ENCODE measurements around the gene TFG. TPM values are rescaled to one million over a fixed set of nuclear protein-coding genes. Genes with fewer than 3 reads are reported as not detected.
"Not testable (repeated sequence)": the region's sequence is repeated elsewhere in the genome, so short reads cannot be mapped to it uniquely, and the experiment has no call there.

Gene TFG
- total RNA-seq, 1 experiment from 2014 or later = 138 TPM

DNA sequence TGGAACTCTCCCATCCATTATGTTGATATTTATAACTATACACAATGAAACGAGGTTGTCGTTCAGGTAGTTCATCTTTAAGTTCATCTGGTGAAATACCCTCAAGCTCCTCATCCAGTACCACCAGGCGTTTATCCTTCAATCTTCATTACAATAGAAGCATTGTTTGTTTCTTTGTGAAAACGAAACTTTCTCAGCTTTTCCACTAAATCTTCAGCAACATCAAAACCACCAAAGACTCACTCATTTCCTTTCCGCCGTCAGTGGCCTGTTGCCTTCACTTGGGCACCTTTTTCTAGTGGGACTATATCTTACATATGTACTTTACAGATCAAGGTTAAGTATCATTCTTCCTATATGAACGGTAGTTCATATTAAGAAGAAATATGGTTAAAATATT is 44.1 kb upstream of the TFG start:
- no peaks in the 10 kb centered on the region for H3K9me3 Mint-ChIP-seq (ENCODE audit: unreplicated experiment)
- H3K36me3 Mint-ChIP-seq (ENCODE audit: insufficient read depth, unreplicated experiment) = no peaks in the 10 kb centered on the region
- H3K9me3 ChIP-seq = peaks cover 4% of the 10 kb centered on the region; the same call in 1 of the 2 replicates
- H3K4me3 Mint-ChIP-seq (ENCODE audit: unreplicated experiment) = no peak overlapping the region
- H3K4me3 ChIP-seq (ENCODE audit: low read depth, low read length) = no peak overlapping the region
- H3K27ac Mint-ChIP-seq (ENCODE audit: unreplicated experiment) = no peak overlapping the region
- H3K4me1 ChIP-seq = no peaks in the 10 kb centered on the region
- H3K27me3 Mint-ChIP-seq (ENCODE audit: insufficient read depth, unreplicated experiment) = no peaks in the 10 kb centered on the region
- ChIA-PET CTCF (no interaction called here), POLR2A (no interaction called here)
- BruUV-seq (replicated peaks) = no TSS peak
- intact Hi-C loops (cut with micrococcal nuclease; ENCODE audit: unreplicated experiment) = no loop called here
- TF ChIP-seq, protein P1, sequence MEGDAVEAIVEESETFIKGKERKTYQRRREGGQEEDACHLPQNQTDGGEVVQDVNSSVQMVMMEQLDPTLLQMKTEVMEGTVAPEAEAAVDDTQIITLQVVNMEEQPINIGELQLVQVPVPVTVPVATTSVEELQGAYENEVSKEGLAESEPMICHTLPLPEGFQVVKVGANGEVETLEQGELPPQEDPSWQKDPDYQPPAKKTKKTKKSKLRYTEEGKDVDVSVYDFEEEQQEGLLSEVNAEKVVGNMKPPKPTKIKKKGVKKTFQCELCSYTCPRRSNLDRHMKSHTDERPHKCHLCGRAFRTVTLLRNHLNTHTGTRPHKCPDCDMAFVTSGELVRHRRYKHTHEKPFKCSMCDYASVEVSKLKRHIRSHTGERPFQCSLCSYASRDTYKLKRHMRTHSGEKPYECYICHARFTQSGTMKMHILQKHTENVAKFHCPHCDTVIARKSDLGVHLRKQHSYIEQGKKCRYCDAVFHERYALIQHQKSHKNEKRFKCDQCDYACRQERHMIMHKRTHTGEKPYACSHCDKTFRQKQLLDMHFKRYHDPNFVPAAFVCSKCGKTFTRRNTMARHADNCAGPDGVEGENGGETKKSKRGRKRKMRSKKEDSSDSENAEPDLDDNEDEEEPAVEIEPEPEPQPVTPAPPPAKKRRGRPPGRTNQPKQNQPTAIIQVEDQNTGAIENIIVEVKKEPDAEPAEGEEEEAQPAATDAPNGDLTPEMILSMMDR (IDR thresholded peaks at IDR 0.05; ENCODE audit: insufficient read depth in 1 of 2, low read depth in 1 of 2, low read length in 1 of 2, severe bottlenecking in 1 of 2, unreplicated experiment in 1 of 2) = no peak
- no peaks in the 10 kb centered on the region for H3K36me3 ChIP-seq (ENCODE audit: control insufficient read depth, insufficient read depth, low read length)
- DNase-seq = no peak
- H3K27me3 ChIP-seq (replicated peaks; ENCODE audit: control insufficient read depth, insufficient read depth, low read length) = no peaks in the 10 kb centered on the region
- no peaks in the 10 kb centered on the region for H3K4me1 Mint-ChIP-seq (ENCODE audit: low read depth, unreplicated experiment)

DNA sequence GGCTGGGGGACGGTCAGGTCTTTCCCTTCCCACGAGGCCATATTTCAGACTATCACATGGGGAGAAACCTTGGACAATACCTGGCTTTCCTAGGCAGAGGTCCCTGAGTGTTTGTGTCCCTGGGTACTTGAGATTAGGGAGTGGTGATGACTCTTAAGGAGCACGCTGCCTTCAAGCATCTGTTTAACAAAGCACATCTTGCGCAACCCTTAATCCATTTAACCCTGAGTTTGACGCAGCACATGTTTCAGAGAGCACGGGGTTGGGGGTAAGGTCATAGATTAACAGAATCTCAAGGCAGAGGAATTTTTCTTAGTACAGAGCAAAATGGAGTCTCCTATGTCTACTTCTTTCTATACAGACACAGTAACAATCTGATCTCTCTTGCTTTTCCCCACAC is 42.6 kb upstream of the TFG start:
- POLR2A ChIA-PET, CTCF ChIA-PET: not testable (repeated sequence)

DNA sequence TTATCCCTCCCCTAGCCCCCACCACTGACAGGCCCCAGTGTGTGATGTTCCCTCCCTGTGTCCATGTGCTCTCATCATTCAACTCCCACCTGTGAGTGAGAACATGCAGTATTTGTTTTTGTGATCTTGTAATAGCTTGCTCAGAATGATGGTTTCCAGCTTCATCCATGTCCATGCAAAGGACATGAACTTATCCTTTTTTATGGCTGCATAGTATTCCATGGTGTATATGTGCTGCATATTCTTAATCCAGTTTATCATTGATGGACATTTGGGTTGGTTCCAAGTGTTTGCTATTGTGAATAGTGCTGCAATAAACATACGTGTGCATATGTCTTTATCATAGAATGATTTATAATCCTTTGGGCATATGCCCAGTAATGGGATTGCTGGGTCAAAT is 42.0 kb upstream of the TFG start:
- H3K36me3 Mint-ChIP-seq (ENCODE audit: insufficient read depth, unreplicated experiment); CTCF ChIA-PET; H3K27ac Mint-ChIP-seq (ENCODE audit: unreplicated experiment); H3K4me1 Mint-ChIP-seq (ENCODE audit: low read depth, unreplicated experiment); H3K4me3 ChIP-seq (ENCODE audit: low read depth, low read length); H3K36me3 ChIP-seq (ENCODE audit: control insufficient read depth, insufficient read depth, low read length); H3K9me3 ChIP-seq; H3K9me3 Mint-ChIP-seq (ENCODE audit: unreplicated experiment); H3K27me3 Mint-ChIP-seq (ENCODE audit: insufficient read depth, unreplicated experiment); intact Hi-C loops (cut with micrococcal nuclease; ENCODE audit: unreplicated experiment); BruUV-seq (replicated peaks); H3K4me1 ChIP-seq; DNase-seq; POLR2A ChIA-PET; H3K4me3 Mint-ChIP-seq (ENCODE audit: unreplicated experiment); H3K27me3 ChIP-seq (replicated peaks; ENCODE audit: control insufficient read depth, insufficient read depth, low read length): not testable (repeated sequence)

More for the DNA sequence above, 42.6 kb upstream of the TFG start:
- H3K36me3 ChIP-seq (ENCODE audit: control insufficient read depth, insufficient read depth, low read length); H3K4me3 ChIP-seq (ENCODE audit: low read depth, low read length); H3K9me3 Mint-ChIP-seq (ENCODE audit: unreplicated experiment); H3K36me3 Mint-ChIP-seq (ENCODE audit: insufficient read depth, unreplicated experiment); H3K27me3 ChIP-seq (replicated peaks; ENCODE audit: control insufficient read depth, insufficient read depth, low read length); H3K4me1 ChIP-seq; H3K4me1 Mint-ChIP-seq (ENCODE audit: low read depth, unreplicated experiment); H3K27ac Mint-ChIP-seq (ENCODE audit: unreplicated experiment); BruUV-seq (replicated peaks); H3K9me3 ChIP-seq; H3K4me3 Mint-ChIP-seq (ENCODE audit: unreplicated experiment); intact Hi-C loops (cut with micrococcal nuclease; ENCODE audit: unreplicated experiment); H3K27me3 Mint-ChIP-seq (ENCODE audit: insufficient read depth, unreplicated experiment): not testable (repeated sequence)
- DNase-seq = peak in 1 of 2 experiments; percentile 12

DNA sequence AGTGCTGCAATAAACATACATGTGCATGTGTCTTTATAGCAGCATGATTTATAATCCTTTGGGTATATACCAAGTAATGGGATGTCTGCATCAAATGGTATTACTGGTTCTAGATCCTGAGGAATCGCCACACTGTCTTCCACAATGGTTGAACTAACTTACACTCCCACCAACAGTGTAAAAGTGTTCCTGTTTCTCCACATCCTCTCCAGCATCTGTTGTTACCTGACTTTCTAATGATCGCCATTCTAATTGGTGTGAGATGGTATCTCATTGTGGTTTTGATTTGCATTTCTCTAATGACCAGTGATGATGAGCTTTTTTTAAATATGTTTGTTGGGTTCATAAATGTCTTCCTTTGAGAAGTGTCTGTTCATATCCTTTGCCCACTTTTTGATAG is 38.3 kb upstream of the TFG start:
- H3K4me3 Mint-ChIP-seq (ENCODE audit: unreplicated experiment); H3K9me3 ChIP-seq; H3K4me3 ChIP-seq (ENCODE audit: low read depth, low read length); H3K27me3 ChIP-seq (replicated peaks; ENCODE audit: control insufficient read depth, insufficient read depth, low read length); POLR2A ChIA-PET; DNase-seq; H3K36me3 Mint-ChIP-seq (ENCODE audit: insufficient read depth, unreplicated experiment); H3K36me3 ChIP-seq (ENCODE audit: control insufficient read depth, insufficient read depth, low read length); intact Hi-C loops (cut with micrococcal nuclease; ENCODE audit: unreplicated experiment); H3K4me1 Mint-ChIP-seq (ENCODE audit: low read depth, unreplicated experiment); H3K27me3 Mint-ChIP-seq (ENCODE audit: insufficient read depth, unreplicated experiment); H3K27ac Mint-ChIP-seq (ENCODE audit: unreplicated experiment); CTCF ChIA-PET; H3K9me3 Mint-ChIP-seq (ENCODE audit: unreplicated experiment); H3K4me1 ChIP-seq; BruUV-seq (replicated peaks): not testable (repeated sequence)
